Measurements from ENCODE around the gene CD58. TPM values are rescaled to one million over a fixed set of nuclear protein-coding genes. Genes with fewer than 3 reads are reported as not detected.
A peak's percentile ranks its signal among the peaks of the same experiment; 100 is the strongest.
"Not testable (repeated sequence)": the region's sequence is repeated elsewhere in the genome, so short reads cannot be mapped to it uniquely, and the experiment has no call there.

CD58 gene
- total RNA-seq, 1 experiment from 2014 or later = 11.0 TPM

DNA sequence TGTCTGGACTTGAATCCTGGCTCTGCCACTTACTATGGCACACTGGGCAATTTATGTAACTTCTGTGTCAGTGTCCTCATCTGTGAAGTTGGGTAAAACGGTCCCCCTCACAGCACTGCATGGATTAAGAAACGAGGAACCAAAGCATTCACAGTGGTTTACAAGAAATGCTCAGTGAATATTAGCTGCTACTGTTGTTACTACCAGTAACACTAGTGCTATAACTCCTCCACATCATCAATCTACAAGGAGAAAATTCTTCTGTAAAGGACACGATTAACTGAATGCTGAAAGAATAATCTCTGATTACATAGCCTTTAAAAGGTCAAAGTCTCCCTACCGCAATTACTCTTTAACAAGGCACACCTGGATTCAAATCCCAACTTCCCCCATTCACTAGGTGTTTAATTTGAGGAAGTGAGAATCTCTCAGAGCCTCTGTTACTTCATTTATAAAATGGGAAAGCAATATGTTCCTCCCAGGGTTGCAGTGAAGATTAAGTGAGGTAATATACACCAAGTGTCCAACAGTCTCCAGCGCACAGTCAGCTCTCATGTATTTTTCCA lies 26.0 kb upstream of the CD58 start:
- not testable (repeated sequence) for H3K27ac Mint-ChIP-seq (ENCODE audit: low read depth, unreplicated experiment); H3K4me1 Mint-ChIP-seq (ENCODE audit: insufficient read depth, unreplicated experiment); H3K36me3 Mint-ChIP-seq (ENCODE audit: insufficient read depth, unreplicated experiment); H3K27me3 Mint-ChIP-seq (ENCODE audit: insufficient read depth, unreplicated experiment); H3K9me3 Mint-ChIP-seq (ENCODE audit: unreplicated experiment); BruUV-seq (replicated peaks); H3K4me3 Mint-ChIP-seq (ENCODE audit: unreplicated experiment); DNase-seq (ENCODE audit: unreplicated experiment)
- intact Hi-C loops (cut with micrococcal nuclease) = loop anchor here (1.0 kb wide), 1 partner anchor 23 kb away; no protein-coding TSS in a partner anchor
- ChIA-PET POLR2A (interaction anchor here (1.3 to 1.5 kb wide), 2 partner anchors 22 to 26 kb away, joined by 3 to 4 read pairs; partner anchors contain the start of gene CD58), CTCF (interaction anchor here (1.1 to 3.3 kb wide), 6 partner anchors 11 to 97 kb away, joined by 4 to 27 read pairs (median 8); no protein-coding TSS in a partner anchor)

DNA sequence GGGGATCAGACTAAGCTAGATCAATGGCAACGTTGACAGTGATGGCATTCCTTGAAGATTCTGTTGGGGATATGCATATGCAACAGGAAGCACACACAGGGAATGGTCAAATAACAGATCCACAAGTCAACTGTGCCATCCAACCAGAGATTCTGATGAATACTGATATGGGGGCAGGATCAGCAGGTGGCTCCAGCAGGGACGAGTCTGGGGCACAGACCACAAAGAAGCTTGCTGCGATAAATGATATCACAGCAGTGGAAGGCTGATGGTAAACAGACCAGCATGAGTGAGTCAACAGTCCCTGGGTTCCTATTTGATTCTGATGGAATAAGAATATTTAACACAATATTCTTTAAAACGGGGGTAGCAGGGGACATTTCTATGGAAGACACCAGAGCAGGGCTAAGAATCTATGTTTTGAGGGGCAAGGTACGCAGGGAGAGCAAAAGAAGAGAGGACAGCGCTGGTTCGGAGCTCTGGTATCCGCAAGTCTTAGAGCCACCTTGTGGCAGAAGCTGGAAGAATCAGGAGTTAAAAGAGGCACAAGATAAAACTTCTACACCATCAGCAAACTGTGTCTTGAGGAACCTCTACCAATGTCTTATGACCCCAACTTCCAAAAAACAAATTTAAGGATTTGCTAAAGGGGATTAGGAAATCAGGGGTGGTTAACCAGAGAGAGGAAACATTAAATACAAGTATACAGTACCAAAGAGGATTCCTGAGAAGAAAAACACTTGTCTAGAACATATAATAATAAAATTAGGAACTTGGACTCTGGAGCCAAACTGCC lies 25.3 kb upstream of the CD58 start:
- not testable (repeated sequence) for H3K27me3 Mint-ChIP-seq (ENCODE audit: insufficient read depth, unreplicated experiment); H3K4me3 Mint-ChIP-seq (ENCODE audit: unreplicated experiment); BruUV-seq (replicated peaks); H3K36me3 Mint-ChIP-seq (ENCODE audit: insufficient read depth, unreplicated experiment); H3K9me3 Mint-ChIP-seq (ENCODE audit: unreplicated experiment); H3K4me1 Mint-ChIP-seq (ENCODE audit: insufficient read depth, unreplicated experiment); H3K27ac Mint-ChIP-seq (ENCODE audit: low read depth, unreplicated experiment)
- TF ChIP-seq, protein P1, sequence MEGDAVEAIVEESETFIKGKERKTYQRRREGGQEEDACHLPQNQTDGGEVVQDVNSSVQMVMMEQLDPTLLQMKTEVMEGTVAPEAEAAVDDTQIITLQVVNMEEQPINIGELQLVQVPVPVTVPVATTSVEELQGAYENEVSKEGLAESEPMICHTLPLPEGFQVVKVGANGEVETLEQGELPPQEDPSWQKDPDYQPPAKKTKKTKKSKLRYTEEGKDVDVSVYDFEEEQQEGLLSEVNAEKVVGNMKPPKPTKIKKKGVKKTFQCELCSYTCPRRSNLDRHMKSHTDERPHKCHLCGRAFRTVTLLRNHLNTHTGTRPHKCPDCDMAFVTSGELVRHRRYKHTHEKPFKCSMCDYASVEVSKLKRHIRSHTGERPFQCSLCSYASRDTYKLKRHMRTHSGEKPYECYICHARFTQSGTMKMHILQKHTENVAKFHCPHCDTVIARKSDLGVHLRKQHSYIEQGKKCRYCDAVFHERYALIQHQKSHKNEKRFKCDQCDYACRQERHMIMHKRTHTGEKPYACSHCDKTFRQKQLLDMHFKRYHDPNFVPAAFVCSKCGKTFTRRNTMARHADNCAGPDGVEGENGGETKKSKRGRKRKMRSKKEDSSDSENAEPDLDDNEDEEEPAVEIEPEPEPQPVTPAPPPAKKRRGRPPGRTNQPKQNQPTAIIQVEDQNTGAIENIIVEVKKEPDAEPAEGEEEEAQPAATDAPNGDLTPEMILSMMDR (IDR thresholded peaks at IDR 0.05; ENCODE audit: unreplicated experiment) = peak; percentile 34
- DNase-seq (ENCODE audit: unreplicated experiment) = peak; percentile 34
- POLR2A ChIA-PET = interaction anchor here (0.6 to 1.5 kb wide), 3 partner anchors 22 to 1465 kb away, joined by 3 to 4 read pairs (median 3); partner anchors contain the start of gene CD58
- intact Hi-C loops (cut with micrococcal nuclease) = loop anchor here (1.0 kb wide), 1 partner anchor 22 kb away; no protein-coding TSS in a partner anchor
- CTCF ChIA-PET = interaction anchor here (0.6 to 3.3 kb wide), 21 partner anchors 9 to 576 kb away, joined by 3 to 27 read pairs (median 4); partner anchors contain the start of gene IGSF3

DNA sequence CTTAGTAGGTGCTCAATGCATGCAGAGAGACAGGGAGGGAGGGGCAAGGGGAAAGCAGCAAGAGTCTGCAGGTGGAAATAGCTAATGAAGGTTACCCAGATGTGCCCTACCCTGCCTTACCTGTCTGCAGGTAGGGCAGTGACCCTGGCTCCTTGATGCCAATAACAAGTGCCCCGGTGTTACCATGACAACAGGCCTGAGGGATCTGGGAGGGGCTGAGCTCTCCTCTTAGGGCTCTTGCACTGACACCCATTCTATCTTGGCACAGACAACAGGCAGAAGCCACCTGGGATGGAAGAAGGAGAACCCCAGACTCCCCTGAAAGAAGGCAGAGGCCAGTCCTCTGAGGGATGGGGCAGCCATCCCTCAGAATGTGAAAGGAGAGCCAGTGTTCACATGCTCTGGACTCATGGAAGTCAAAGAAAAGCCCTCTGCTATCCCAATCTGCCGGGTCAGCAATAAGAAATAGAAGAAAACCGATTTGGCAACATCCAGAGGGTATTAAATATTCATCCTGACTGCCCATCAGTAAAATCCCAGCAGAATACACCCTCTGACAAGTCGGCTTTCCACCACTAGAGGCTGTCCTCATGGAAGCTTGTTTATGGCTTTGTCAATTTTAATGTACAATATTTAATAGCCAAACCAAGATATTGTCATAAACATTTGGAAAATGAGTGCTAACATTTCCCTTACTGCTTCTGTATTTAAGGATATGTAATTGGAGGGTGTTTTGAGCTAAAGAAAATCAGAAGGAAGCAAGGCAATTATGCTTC lies 24.4 kb upstream of the CD58 start:
- H3K36me3 Mint-ChIP-seq (ENCODE audit: insufficient read depth, unreplicated experiment); H3K27me3 Mint-ChIP-seq (ENCODE audit: insufficient read depth, unreplicated experiment); H3K4me3 Mint-ChIP-seq (ENCODE audit: unreplicated experiment); H3K9me3 Mint-ChIP-seq (ENCODE audit: unreplicated experiment); intact Hi-C loops (cut with micrococcal nuclease); H3K4me1 Mint-ChIP-seq (ENCODE audit: insufficient read depth, unreplicated experiment); BruUV-seq (replicated peaks); H3K27ac Mint-ChIP-seq (ENCODE audit: low read depth, unreplicated experiment): not testable (repeated sequence)
- ChIA-PET CTCF (interaction anchor here (0.5 to 3.3 kb wide), 20 partner anchors 8 to 462 kb away, joined by 3 to 27 read pairs (median 4); partner anchors contain the start of gene IGSF3), POLR2A (interaction anchor here (0.6 to 1.5 kb wide), 3 partner anchors 21 to 1464 kb away, joined by 3 to 4 read pairs (median 3); partner anchors contain the start of gene CD58)
- TF ChIP-seq, protein P1 (IDR thresholded peaks at IDR 0.05; ENCODE audit: unreplicated experiment) = peak; percentile 14
- DNase-seq (ENCODE audit: unreplicated experiment) = peak; percentile 20

DNA sequence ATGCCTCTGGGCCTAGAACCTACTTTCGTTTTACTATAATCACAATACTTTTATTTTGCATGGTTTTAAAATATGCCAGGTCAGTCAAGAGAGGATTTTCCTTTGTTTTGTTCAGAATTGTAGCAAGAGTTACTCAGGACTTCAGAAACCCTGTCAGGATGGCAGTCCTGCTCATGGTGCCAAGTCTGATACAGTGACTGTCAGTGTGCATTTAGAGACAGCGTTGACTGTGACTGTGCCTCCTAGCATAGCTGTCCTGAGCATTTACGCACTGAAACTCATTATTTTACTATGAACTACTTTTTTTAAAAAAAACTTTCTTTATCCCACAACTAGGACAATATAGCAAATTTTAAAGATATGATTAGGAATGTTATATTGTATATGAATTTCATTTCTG lies 23.2 kb upstream of the CD58 start:
- H3K4me3 Mint-ChIP-seq (ENCODE audit: unreplicated experiment); H3K36me3 Mint-ChIP-seq (ENCODE audit: insufficient read depth, unreplicated experiment); POLR2A ChIA-PET; BruUV-seq (replicated peaks); DNase-seq (ENCODE audit: unreplicated experiment); H3K9me3 Mint-ChIP-seq (ENCODE audit: unreplicated experiment); H3K27ac Mint-ChIP-seq (ENCODE audit: low read depth, unreplicated experiment); intact Hi-C loops (cut with micrococcal nuclease); H3K27me3 Mint-ChIP-seq (ENCODE audit: insufficient read depth, unreplicated experiment): not testable (repeated sequence)
- H3K4me1 Mint-ChIP-seq (ENCODE audit: insufficient read depth, unreplicated experiment) = peaks cover 13% of the 10 kb centered on the region
- CTCF ChIA-PET = interaction anchor here (0.5 kb wide), 1 partner anchor 445 kb away, joined by 3 read pairs; no protein-coding TSS in a partner anchor

DNA sequence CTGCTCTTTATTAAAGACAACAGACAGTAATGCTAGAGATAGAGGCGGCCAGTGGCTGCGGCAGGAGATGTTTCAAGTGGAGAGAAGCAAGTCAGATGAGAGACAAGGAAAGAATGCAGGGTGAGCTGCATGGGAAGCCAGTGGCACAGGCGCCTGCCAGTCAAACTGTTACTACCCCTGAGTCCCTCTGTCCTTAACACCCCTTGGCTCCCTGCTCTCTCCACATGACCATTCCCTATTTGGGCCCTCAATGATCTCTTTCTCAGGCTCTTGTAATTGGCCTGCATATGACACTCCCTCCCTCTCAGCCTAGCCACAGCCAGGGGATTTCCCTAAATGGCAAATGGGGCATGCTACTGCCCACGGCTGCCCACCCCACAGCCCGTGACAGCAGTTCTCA lies 22.6 kb upstream of the CD58 start:
- H3K36me3 Mint-ChIP-seq (ENCODE audit: insufficient read depth, unreplicated experiment); H3K4me3 Mint-ChIP-seq (ENCODE audit: unreplicated experiment); intact Hi-C loops (cut with micrococcal nuclease); H3K27me3 Mint-ChIP-seq (ENCODE audit: insufficient read depth, unreplicated experiment); POLR2A ChIA-PET; BruUV-seq (replicated peaks); DNase-seq (ENCODE audit: unreplicated experiment); H3K9me3 Mint-ChIP-seq (ENCODE audit: unreplicated experiment); H3K27ac Mint-ChIP-seq (ENCODE audit: low read depth, unreplicated experiment): not testable (repeated sequence)
- H3K4me1 Mint-ChIP-seq (ENCODE audit: insufficient read depth, unreplicated experiment) = peaks cover 14% of the 10 kb centered on the region
- CTCF ChIA-PET = interaction anchor here (1.7 kb wide), 1 partner anchor 19 kb away, joined by 5 read pairs; no protein-coding TSS in a partner anchor

DNA sequence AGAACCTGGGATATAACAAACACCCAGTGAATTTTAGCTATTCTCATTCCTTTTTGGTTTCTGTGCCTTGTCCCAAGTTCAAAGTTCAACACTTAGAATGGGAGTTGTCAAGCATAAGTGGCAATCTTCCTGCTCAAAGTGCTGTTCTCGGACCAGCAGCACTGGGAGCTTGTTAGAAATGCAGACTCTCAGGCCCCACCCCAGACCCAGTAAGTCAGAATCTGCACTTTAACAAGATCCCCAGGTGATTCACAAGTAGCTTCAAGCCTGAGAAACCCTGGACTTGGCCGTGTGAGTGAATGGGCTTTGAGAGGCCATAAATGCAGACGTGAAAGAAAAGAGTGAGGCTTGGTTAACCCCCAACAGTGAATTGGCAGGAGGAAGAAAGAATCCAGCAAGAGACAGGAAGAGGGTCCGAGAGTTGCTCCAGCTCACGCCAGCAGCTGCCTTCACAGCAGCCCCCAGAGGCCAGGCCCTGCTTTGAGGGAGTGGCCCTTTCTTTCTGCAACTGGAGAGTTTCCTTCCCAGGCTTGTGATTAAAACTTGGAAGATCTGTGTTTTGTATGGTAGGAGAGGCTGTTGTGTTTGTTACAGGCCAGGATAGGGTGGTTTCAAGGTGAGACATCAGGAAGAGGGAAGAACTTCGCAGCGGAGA lies 21.3 kb upstream of the CD58 start:
- H3K27ac Mint-ChIP-seq (ENCODE audit: low read depth, unreplicated experiment); H3K9me3 Mint-ChIP-seq (ENCODE audit: unreplicated experiment); BruUV-seq (replicated peaks); intact Hi-C loops (cut with micrococcal nuclease); H3K4me3 Mint-ChIP-seq (ENCODE audit: unreplicated experiment); POLR2A ChIA-PET; DNase-seq (ENCODE audit: unreplicated experiment); H3K27me3 Mint-ChIP-seq (ENCODE audit: insufficient read depth, unreplicated experiment); H3K36me3 Mint-ChIP-seq (ENCODE audit: insufficient read depth, unreplicated experiment): not testable (repeated sequence)
- peaks cover 14% of the 10 kb centered on the region for H3K4me1 Mint-ChIP-seq (ENCODE audit: insufficient read depth, unreplicated experiment)
- CTCF ChIA-PET = interaction anchor here (0.5 to 1.7 kb wide), 2 partner anchors 18 to 146 kb away, joined by 3 to 5 read pairs; no protein-coding TSS in a partner anchor

Measured in MCF 10A (cell line).